Kidney (tissue), 14 donors: ENCODE results near the gene PTF1A. TPM values are rescaled to one million over a fixed set of nuclear protein-coding genes. Genes with fewer than 3 reads are reported as not detected.

ENCODE experiments used
- DNase-seq, 5 donors: peaks; one replicate each; pipeline ENCODE4 v3.0.0-alpha.2; 2013 to 2020
- FAIRE-seq: peaks from 2 replicates; lab custom pipeline; 2012; peaks lifted over from hg19 to GRCh38; lab: Jason Lieb, UNC
- H3K27ac ChIP-seq, 2 donors: one replicate each; pipeline ENCODE4 v1.7.0; 2013; ENCODE audit warnings: low read depth in 2 of 2, low read length in 2 of 2, inconsistent platforms in 1 of 2
- H3K27me3 ChIP-seq: one replicate; pipeline ENCODE4 v1.7.1; 2013; ENCODE audit warnings: low read length, inconsistent platforms; ENCODE audit not compliant: control insufficient read depth, insufficient read depth
- H3K36me3 ChIP-seq, 3 donors: one replicate each; pipeline versions ENCODE4 v1.7.0 to v1.7.1; 2013; ENCODE audit warnings: low read length in 3 of 3, control low read depth in 1 of 3, inconsistent platforms in 1 of 3; ENCODE audit not compliant: insufficient read depth in 3 of 3, control insufficient read depth in 2 of 3
- H3K4me1 ChIP-seq, 3 donors: one replicate each; pipeline versions ENCODE4 v1.7.0 to v1.7.1; 2013; ENCODE audit warnings: low read length in 3 of 3, inconsistent platforms in 1 of 3, low read depth in 1 of 3; ENCODE audit not compliant: control insufficient read depth in 2 of 3, insufficient read depth in 2 of 3
- H3K4me3 ChIP-seq, 3 donors: one replicate each; pipeline versions ENCODE4 v1.7.0 to v1.8.1; 2013; ENCODE audit warnings: low read length in 3 of 3, control low read depth in 1 of 3, inconsistent platforms in 1 of 3
- H3K9ac ChIP-seq, 3 donors: one replicate each; pipeline versions ENCODE4 v1.7.0 to v1.7.1; 2013; ENCODE audit warnings: low read length in 3 of 3, control low read depth in 1 of 3, inconsistent platforms in 1 of 3
- H3K9me3 ChIP-seq, 3 donors: one replicate each; pipeline versions ENCODE4 v1.7.0 to v1.7.1; 2013; ENCODE audit warnings: low read length in 3 of 3, control low read depth in 1 of 3, inconsistent platforms in 1 of 3; ENCODE audit not compliant: control insufficient read depth in 2 of 3, insufficient read depth in 1 of 3
- intact Hi-C: fragments of 100-400 bp; cut with DNase I; formaldehyde crosslinking; loops from one replicate; pipeline ENCODE4 v1.11.1; 2022
- polyA plus RNA-seq: library from polyadenylated mRNA; stranded (reverse); fragments of 350-450 nt; fragmentation: Illumina TruSeq; extraction: RNeasy Lipid Tissue Mini Kit (QIAGEN cat#74804); gene quantifications from one replicate; pipeline ENCODE4 v1.2.3, GENCODE V29; 2014; ENCODE audit warnings: low read depth, low replicate concordance; ENCODE audit not compliant: insufficient read depth
- total RNA-seq: library from RNA; stranded (reverse); fragmentation: NEBNext Ultra II Directional; extraction: Animal tissue kit (Norgen Biotek cat#: 25700); gene quantifications from one replicate; pipeline ENCODE4 v1.2.1, GENCODE V29; 2021
- TF ChIP-seq, protein P1 (sequence below): IDR thresholded peaks from 3 replicates; pipeline ENCODE4 v1.5.1; 2012; ENCODE audit warnings: mild to moderate bottlenecking, moderate library complexity, borderline replicate concordance; ENCODE audit not compliant: insufficient read depth; ENCODE audit errors: extremely low read depth
- donor health status: control.
- donor health status: control.
- donor health status: control.
- donor health status: control.
- donor health status: control.
- donor health status: DM: yes; HTN: yes; CAD: no.
- donor health status: Normal renal cell carcinoma (clear cell type).

The PTF1A gene
- total and polyA plus RNA-seq, 2 donors from 2014 or later: not detected

- DNase-seq: no peak
- no peak overlapping the region for H3K4me3 ChIP-seq
- no peak for FAIRE-seq
Observed at GRCh38 chr10:23189024-23189423, 3.1 kb upstream of the PTF1A start.

GRCh38 chr10:23190872-23191763, 994 bp upstream of the PTF1A start:
- TF ChIP-seq, protein P1, sequence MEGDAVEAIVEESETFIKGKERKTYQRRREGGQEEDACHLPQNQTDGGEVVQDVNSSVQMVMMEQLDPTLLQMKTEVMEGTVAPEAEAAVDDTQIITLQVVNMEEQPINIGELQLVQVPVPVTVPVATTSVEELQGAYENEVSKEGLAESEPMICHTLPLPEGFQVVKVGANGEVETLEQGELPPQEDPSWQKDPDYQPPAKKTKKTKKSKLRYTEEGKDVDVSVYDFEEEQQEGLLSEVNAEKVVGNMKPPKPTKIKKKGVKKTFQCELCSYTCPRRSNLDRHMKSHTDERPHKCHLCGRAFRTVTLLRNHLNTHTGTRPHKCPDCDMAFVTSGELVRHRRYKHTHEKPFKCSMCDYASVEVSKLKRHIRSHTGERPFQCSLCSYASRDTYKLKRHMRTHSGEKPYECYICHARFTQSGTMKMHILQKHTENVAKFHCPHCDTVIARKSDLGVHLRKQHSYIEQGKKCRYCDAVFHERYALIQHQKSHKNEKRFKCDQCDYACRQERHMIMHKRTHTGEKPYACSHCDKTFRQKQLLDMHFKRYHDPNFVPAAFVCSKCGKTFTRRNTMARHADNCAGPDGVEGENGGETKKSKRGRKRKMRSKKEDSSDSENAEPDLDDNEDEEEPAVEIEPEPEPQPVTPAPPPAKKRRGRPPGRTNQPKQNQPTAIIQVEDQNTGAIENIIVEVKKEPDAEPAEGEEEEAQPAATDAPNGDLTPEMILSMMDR: no peak
- H3K27ac ChIP-seq: no peak overlapping the region
- DNase-seq: no peak
- H3K4me1 ChIP-seq: no peaks in the 10 kb centered on the region
- peaks cover 41% of the 10 kb centered on the region for H3K27me3 ChIP-seq
- no peaks in the 10 kb centered on the region for H3K9me3 ChIP-seq
- no peak overlapping the region for H3K4me3 ChIP-seq
- intact Hi-C loops: no loop called here
- no peaks in the 10 kb centered on the region for H3K36me3 ChIP-seq
- no peak for FAIRE-seq
- H3K9ac ChIP-seq: no peak overlapping the region

More at GRCh38 chr10:23189024-23189423, 3.1 kb upstream of the PTF1A start:
- no peak overlapping the region for H3K27ac ChIP-seq
- H3K27me3 ChIP-seq: peaks cover 21% of the 10 kb centered on the region
- intact Hi-C loops: no loop called here
- TF ChIP-seq, protein P1: no peak
- no peak overlapping the region for H3K9ac ChIP-seq
- no peaks in the 10 kb centered on the region for H3K36me3 ChIP-seq
- no peaks in the 10 kb centered on the region for H3K4me1 ChIP-seq
- no peaks in the 10 kb centered on the region for H3K9me3 ChIP-seq

DNA sequence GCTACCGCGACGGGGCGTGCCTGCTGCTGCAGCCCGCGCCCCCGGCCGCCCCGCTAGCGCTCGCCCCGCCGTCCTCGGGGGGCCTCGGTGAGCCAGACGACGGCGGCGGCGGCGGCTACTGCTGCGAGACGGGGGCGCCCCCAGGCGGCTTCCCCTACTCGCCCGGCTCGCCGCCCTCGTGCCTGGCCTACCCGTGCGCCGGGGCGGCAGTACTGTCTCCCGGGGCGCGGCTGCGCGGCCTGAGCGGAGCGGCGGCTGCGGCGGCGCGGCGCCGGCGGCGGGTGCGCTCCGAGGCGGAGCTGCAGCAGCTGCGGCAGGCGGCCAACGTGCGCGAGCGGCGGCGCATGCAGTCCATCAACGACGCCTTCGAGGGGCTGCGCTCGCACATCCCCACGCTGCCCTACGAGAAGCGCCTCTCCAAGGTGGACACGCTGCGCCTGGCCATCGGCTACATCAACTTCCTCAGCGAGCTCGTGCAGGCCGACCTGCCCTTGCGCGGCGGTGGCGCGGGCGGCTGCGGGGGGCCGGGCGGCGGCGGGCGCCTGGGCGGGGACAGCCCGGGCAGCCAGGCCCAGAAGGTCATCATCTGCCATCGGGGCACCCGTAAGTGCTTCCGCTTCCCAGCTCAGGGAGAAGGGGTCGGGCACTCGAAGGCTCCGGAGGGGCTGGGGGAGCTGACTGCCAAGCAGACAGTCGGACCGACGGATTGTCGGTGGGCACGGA, 761 bp downstream of the PTF1A start:
- no peak overlapping the region for H3K27ac ChIP-seq
- peaks cover 57% of the 10 kb centered on the region for H3K27me3 ChIP-seq
- no peak for FAIRE-seq

More for the DNA sequence above, 761 bp downstream of the PTF1A start:
- Histone ChIP-seq H3K4me3 (no peak overlapping the region), H3K36me3 (no peaks in the 10 kb centered on the region), H3K4me1 (no peaks in the 10 kb centered on the region), H3K9me3 (no peaks in the 10 kb centered on the region), H3K9ac (no peak overlapping the region)
- DNase-seq: peak in 2 of 5 donors; percentile 41 to 42
- TF ChIP-seq, protein P1: no peak
- intact Hi-C loops: no loop called here
